Islet of Langerhans (tissue), 1 donor: ENCODE measurements around the gene RNF34.

Experiments used
- FAIRE-seq: peaks from one replicate; lab custom pipeline; 2011; peaks lifted over from hg19 to GRCh38; lab: Jason Lieb, UNC

Gene RNF34

DNA sequence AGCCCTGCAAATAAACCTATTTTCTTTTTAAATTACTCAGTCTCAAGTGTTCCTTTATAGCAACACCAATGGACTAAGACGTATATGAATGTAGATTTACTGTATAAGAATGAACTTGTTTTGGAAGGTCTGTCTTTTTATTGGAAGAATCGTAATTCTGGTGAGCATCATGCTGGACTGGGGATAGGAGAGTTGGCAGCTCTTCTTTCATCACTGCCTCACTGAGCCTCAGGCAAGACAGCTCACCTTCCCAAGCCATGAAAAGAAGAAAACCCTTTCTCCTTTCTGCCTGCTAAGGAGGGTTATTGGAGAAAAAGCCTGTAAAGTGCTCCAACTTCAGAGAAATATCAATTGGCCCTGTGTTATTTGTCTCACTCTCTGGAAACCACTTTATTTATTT lies 9.1 kb upstream of the RNF34 start:
- no peak for FAIRE-seq

DNA sequence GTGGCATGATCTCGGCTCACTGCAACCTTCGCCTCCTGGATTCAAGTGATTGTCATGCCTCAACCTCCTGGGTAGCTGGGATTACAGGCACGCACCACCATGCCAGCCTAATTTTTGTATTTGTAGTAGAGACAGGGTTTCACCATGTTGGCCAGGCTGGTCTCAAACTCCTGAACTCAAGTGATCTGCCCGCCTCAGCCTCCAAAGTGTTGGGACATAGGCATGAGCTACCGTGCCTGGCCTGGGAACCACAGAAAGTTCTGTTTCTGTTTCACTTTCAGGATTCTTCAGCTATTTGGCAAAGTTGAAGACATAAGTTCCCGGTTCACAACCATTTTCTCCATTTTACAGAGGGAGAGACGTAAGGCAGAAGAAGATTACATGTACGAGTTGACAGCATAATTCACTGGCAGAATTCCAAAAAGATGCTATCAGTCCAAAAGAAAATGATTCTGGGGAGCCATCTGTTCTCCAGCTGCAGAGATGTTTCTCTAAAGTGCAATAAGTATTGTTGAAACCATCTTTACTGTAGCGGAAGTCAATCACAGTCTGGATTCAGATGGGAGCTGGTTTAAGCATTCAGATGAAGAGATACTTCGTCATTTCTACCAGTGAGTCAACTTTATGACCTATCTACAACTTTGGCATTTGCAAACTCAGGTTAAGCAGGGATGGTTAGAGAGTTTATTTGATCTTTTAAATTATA lies 8.1 kb upstream of the RNF34 start:
- no peak for FAIRE-seq

DNA sequence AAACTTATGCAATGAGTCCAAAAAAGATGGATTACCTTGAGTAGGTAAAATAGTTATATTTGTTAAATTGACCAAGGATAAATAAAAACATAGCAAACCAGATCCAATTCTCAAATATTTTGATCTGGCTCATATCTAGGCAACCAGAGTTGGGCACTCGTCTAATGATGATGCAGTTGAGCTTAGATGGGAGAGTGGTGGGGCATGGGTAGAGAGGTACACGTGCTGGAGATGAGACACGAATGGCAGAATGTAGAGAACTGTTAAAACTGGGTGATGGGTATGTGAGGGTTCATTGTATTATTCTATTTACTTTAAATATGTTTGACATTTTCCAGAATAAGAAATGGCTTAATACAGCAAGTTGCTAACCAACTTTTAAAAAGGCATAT lies 7.6 kb upstream of the RNF34 start:
- no peak for FAIRE-seq

DNA sequence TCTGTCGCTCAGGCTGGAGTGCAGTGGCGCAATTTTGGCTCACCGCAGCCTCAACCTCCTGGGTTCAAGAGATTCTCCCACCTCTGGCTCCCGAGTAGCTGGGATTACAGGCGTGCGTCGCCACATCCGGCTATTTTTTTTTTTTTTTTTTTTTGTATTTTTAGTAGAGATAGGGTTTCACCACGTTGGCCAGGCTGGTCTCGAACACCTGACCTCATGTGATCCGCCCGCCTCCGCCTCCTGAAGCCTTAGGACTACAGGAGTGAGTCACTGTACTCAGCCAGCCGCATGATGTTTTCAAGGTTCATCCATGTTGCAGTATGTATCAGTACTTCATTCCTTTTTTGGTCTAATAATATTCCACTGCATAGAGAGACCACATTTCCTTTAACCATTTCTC lies 2.4 kb upstream of the RNF34 start:
- FAIRE-seq, result no peak

DNA sequence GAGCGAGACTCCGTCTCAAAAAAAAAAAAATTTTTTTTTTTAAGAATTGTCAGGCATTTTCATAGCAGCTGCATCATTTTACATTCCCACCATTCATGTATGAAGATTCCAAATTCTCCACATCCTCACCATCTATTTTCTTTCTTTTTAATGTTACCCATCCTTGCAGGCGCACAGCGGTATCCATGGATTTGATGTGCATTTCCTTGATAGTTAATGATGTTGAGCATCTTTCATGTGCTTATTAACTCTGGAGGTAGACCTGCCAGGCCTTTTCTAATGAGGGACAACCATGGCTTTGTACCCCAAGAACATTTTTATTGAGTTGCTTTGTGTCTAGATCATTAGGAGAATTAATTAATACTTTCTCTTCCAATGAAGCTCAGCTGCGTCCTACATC lies 1.6 kb upstream of the RNF34 start:
- FAIRE-seq, result no peak

DNA sequence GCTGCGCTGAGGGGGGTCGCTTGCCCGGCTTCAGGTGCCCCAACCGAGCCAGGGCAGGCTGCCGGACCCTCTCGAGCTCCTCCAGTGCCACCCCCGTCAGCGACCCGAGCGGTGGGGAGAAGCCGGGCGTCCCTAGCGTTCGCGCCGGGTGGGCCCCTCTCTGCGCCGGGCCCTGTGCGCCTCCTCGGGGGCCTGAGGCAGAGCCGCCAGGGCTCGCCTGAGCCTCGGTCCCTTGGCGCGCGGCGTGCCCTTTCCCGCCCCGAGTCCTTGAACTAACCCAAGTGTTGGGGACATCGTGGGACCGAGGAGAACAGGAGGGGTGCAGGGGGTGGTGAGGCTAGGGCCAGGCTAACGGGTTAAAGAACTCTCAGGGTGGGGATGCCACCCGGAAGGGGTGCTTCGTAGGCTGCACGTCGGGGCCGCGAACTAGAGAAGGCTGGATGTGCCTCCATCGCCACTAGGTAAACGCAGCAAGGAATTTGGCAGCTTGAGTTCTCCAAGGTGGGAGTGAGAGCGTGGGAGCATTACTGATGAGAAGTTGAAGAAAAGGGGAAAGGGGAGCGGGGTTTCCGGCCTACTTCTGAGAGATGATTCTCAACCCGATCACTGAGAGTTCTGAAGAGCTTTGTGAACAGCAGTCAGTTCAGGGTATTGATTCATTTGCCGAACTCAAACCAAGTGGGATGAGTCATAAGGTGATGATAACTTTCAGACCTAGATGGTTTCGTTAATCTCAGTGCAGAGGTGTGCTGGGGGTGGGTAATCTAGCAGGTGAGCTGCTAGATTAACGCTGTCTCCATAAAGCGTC lies 618 bp downstream of the RNF34 start:
- FAIRE-seq, result no peak

DNA sequence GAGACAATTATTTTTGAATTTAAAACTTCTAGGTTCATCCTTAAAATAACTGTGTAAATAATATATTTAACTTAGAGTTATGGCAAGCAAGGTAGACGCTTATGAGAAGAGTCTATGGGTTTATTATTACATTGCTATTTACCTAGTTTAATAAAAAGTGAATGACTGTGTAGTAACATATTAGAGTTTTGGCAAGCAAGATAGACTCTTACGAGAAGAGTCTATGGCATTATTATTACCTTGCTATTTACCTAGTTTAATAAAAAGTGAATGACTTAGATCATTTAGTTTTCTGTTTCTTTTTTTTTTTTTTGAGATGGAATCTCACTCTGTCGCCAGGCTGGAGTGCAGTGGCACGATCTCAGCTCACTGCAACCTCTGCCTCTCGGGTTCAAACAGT lies 3.8 kb downstream of the RNF34 start:
- no peak for FAIRE-seq

DNA sequence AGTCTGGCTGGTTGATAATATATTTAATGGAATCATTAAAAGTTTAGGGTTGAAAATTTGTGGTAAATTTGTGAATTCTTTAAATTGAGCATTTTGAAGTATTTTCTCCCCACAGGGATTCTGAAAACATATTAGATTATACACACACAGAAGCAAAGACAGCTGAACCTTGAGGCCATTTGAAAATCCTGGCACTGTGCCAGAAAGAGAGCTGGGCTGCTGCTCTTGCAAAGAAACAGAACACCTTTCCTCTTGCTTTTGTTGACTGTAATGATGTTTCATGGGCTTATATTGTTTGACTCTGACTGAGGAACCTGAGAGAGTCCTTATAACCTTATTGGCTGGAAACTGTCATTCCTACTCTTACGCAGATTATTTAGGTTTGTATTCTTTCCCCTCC lies 4.8 kb downstream of the RNF34 start:
- no peak for FAIRE-seq

DNA sequence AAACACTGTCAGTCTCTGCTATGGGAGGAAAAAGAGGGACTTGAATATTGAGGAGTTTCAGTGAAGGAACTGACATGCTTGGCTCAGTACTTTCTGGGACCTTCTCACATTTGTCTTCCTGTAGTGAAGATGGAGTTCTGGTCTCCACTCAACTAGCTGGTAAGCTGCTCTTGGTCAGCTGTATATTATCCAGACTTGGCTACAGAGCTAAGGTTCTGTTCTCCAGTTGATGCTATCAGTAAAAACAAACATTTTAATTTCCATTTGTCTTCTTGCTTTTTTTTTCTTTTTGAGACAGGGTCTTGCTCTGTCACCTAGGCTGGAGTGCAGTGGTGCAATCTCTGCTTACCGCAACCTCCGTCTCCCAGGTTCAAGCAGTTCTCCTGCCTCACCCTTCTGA lies 5.3 kb downstream of the RNF34 start:
- no peak for FAIRE-seq

DNA sequence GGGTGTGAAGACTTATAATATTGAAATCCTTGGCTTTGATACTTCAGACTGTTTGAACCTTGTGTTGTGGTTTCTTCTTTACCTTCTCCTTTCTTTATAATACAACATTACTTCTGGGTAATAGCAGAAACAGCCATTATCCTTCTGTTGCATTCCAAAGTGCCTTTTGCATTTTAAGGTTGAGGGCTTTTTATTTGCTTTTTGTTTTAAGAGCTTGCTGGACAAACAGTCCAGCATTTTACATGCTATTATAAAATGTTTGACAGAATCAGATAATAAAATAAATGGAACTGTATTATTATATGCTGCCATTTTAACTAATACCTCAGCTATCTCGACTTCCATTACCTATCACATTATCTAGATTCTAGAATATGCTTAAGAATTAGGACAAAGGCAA lies 14.0 kb downstream of the RNF34 start:
- no peak for FAIRE-seq

DNA sequence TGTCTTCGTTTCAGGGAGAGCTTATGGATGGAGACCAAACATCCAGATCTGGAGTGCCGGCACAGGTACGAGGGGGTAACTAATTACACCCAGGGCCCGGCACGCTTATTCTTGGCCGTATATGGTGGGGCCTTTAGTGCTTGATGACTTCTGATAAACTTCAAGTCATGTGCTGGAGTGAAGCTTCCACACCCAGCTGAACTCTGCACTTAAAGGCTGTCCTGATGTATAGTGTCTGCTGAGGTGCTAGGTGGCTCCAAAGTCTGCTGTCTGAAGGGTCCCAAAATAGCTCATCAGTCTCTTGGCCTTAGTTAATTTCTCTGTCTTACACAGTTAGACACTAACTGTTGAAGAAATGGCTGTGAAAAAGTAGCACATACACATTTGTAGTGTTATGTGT lies 17.9 kb downstream of the RNF34 start:
- no peak for FAIRE-seq

DNA sequence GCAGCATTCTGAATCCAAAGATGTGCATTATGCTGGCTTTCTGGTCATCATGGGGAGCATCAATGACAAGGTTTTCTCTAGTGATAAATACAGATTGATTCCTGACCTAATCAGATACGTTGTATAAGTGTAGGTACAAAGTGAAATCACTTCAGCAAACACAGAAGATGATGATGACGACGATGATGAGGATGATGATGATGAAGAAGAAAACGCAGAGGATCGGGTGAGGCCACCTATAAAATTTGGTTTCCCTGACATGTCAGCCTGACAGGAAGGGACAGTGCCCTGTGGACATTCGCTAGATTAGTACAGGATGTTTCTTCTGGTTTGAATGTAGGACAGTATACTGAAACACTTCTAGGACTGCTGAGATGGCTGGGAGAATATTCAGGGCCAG lies 20.2 kb downstream of the RNF34 start:
- FAIRE-seq, result no peak

DNA sequence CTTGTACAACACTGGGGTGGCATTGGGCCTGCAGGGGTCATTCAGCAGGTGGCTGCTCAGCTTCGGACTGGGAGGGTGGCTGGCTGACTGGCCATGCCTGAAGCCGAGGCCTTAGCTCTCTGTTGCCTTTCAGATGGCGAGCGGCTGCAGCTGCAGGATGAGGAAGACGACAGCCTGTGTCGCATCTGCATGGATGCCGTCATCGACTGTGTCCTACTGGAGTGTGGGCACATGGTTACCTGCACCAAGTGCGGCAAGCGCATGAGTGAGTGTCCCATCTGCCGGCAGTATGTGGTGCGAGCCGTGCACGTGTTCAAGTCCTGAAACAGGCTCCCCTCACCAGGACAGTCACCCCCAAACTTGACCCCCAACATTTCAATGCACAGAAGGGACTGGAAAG lies 23.3 kb downstream of the RNF34 start:
- no peak for FAIRE-seq

DNA sequence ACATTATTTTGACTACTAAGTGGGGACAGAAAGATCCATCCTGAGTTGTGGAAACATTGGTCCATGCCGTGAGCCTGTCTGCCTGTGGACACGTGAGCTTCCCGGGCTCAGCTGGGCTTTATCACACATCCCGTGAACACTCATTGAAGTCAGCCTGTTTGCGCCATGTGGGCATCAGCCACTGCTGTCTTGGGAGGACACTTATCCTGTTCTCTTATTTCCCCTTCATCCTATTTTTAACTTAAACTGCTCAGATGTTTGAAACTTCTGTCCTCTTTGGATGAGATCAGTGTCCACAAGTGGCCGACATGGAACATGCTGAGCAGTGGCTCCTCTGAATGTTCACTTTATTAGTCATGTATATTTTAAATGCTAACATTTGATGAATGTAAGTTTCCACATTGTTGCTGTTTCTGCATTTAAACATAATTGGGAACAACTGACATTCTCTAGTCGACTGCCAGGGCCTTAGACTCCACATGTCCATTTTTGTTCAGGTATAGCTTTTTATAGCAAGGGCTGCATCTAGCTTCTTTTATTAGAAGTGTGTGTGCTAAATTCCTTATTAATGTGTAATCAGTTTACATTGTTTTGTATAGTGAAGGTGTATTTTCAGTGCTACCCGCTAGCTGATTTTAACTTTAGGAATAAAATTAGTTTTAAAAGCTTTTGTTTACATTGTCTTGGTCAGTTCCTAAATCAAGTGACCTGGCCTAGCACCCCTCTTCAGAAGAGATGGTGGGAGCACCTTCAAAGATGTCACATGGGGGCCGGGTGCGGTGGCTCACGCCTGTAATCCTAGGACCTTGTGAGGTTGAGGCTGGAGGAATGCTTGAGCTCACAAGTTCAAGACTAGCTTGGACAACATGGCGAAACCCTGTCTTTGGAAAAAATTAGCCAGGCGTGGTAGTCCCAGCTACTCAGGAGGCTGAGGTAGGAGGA lies 24.0 kb downstream of the RNF34 start:
- no peak for FAIRE-seq

DNA sequence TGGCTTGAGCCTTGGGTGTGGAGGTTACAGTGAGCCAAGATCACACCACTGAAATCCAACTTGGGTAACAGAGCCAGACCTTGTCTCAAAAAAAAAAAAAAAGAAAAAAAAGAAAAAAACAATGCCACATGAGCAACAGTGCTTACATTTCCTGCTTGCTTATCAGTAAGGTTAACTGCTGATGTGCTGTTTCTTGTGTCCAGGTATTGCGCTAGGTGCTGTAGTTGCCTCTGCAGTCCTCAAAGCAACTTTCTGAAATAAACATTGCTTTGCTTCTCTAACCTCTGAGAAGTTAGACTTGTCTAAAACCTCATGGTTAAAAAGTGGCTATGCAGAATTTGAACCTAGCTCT lies 24.7 kb downstream of the RNF34 start:
- no peak for FAIRE-seq

DNA sequence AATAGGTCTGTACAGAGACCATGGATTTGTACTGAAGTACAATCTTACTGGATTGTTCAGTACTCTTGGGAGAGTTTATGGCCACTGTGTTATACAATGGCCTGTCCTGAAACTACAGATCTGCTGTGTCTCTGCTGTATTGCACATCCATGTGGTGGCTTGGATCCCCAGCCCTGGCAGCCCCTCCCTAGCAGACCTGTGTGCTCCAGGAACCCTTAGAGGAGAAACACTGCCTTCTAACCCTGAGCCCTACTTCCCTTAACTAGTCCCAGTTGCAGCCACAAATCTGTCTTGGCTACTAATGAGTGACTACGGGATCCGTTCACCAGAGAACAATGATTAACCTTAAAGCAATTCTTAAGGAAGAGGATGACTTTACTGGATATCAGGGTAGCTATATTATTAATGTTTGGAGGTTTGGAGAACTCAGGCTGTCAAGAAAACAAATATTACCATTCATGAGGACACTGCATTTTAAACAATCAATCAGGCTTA lies 27.7 kb downstream of the RNF34 start:
- FAIRE-seq, result no peak

DNA sequence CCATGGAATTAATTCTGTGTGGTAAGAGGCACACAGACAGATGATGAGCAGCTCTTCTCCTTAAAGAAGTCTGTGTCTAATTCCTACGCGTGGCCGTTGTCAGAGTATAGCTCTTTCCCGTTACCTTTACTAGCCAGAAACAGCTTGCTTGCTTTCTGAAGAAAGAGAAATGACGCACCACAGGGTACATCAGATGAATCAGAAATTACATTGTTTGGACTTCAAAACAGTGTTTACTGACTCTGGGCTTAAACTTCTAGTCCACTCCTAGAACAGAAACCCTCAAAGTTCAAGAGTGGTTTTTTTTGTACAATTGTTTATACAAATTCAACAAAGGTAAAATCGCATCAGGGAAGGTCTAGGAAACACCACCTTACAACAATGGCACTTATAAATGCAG lies 29.0 kb downstream of the RNF34 start:
- FAIRE-seq, result no peak

DNA sequence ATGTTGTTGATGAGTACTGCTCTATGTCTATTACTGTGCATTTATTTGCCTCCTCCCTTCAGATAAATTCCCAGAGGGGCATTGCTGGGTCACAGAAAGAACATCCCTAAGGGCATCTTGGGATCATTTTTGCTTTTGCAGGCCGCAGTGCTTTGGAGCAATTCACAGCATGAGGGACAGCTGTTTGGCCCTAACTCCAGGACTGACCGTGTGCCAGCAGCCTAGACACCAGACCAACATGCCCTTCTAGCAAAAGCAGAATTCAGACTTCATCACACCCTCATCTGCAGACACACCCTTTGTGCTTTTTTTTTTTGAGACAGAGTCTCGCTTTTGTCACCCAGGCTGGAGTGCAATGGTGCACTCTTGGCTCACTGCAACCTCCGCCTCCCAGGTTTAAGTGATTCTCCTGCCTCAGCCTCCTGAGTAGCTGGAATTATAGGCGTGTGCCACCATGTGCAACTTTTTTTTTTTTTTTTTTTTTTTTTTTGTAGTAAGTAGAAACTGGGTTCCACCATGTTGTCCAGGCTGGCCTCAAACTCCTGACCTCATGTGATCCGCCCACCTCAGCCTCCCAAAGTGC lies 31.0 kb downstream of the RNF34 start:
- no peak for FAIRE-seq

DNA sequence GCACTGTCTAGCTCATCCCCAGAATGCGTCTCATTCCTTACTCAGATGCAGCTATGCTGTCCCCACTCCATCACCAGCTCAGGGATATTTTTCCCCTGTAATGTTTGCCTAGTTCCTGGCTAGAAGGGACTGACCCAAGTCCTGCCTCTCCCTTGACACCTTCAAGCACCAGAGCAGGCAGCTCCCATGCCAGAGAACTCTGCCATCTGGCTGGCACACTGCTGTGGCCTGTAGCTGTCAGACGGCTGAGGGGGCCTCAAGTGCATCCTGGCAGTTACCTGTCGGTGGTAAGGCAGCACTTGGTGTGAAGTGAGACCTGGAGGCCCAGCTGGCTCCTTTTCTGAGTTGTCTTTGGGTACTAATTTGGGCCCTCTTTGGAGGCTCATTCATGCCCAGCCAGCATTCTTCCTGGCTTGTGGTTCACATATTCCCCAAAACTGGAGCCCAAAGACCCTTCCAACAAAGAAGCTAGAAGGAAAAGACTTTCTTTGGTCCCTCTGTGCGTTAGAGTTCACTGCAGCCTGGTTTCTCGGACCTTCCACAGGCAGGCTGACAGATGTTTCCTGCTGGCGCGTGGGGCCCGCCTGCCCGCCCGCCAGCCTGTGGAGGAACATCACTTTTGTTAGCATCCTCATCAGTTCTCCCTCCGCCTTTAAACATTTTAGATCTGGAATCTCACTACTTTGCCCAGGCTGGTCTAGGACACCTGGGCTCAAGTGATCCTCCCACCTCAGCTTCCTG lies 33.0 kb downstream of the RNF34 start:
- FAIRE-seq, result no peak

DNA sequence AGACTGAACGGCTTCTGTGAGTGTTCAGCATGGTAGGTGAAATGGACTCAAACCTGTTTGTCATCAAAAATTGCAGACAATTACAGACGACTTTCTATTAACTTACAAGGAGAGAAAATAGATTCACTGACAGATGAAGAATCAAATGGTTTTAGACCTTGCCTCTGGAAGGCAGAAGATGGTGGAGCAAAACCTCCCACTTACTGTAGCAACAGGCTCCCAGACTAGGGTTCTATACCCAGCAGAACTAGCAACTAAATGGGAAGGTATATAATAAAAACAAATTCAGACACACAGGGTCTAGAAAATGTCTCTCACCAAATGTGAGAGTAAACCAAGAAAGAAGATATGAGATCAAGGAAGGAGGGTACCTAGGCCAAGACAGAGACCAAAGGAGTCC lies 36.8 kb downstream of the RNF34 start:
- no peak for FAIRE-seq

DNA sequence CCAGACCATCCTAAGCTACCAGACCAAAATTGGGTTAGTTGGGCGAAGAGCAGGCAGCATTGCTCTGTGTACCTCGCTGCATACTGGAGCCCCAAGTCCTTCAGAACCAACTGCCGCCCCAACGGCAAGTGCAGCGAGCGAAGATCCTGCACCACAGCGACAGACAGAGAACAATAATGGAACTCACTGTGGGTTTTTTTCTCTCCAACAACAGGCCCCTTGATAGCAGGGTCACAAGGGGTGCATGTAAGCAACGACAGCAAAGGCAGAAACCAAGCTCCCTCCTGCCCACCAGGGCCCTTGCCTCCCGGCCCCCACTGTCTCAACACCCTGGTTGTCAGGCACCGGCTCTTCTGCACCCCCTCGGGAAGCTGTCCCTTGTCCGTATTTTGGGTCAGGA lies 39.0 kb downstream of the RNF34 start:
- FAIRE-seq, result no peak

DNA sequence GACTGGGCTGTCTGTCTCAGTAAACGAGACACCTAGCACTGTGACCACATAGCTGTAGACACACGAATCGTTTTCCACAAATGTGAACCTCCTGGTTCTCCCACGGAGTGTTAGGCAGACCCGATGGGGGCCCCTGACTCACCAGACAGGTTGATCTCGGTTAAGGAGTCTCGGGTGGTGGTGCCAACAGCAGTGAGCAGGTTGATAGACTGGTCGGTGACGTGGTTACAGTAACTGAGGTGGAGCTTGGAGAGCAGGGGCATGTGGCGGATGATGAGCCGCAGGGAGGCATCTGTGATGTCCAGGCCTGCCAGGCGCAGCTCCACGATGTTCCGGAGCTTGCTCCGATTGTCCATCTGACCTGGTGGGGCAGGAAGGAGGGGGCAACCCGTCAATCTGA lies 39.8 kb downstream of the RNF34 start:
- no peak for FAIRE-seq
